Fibroblast of skin of abdomen (primary cell): ENCODE measurements around the gene GADD45B.
"Not testable (repeated sequence)": the region's sequence is repeated elsewhere in the genome, so short reads cannot be mapped to it uniquely, and the experiment has no call there.

Source experiments
- DNase-seq: peaks from one replicate; pipeline ENCODE4 v3.0.0-alpha.2; 2013

Gene GADD45B

GRCh38 chr19:2488405-2488941 lies 12.5 kb downstream of the GADD45B start:
- no peak for DNase-seq

GRCh38 chr19:2488942-2489731 lies 13.2 kb downstream of the GADD45B start:
- peak; percentile 60 for DNase-seq

GRCh38 chr19:2490659-2491058 lies 14.7 kb downstream of the GADD45B start:
- no peak for DNase-seq

GRCh38 chr19:2491130-2491801 lies 15.3 kb downstream of the GADD45B start:
- peak; percentile 94 for DNase-seq

- no peak for DNase-seq
These were observed 16.9 kb downstream of the GADD45B start for GRCh38 chr19:2492870-2493269.

- DNase-seq = not testable (repeated sequence)
These were observed 17.5 kb downstream of the GADD45B start for GRCh38 chr19:2493448-2493847.

- DNase-seq = peak; percentile 89
These were observed 18.1 kb downstream of the GADD45B start for GRCh38 chr19:2494084-2494446.

- DNase-seq = peak; percentile 84
These were observed 18.7 kb downstream of the GADD45B start for GRCh38 chr19:2494447-2495129.

- DNase-seq = peak; percentile 38
These were observed 19.3 kb downstream of the GADD45B start for GRCh38 chr19:2495130-2495641.

- no peak for DNase-seq
These were observed 19.9 kb downstream of the GADD45B start for GRCh38 chr19:2495651-2496316.

- DNase-seq = no peak
These were observed 21.3 kb downstream of the GADD45B start for GRCh38 chr19:2497186-2497585.

GRCh38 chr19:2500156-2500555 lies 24.2 kb downstream of the GADD45B start:
- DNase-seq = no peak

GRCh38 chr19:2500841-2501261 lies 24.9 kb downstream of the GADD45B start:
- no peak for DNase-seq

- peak; percentile 88 for DNase-seq
These were observed 27.7 kb downstream of the GADD45B start for GRCh38 chr19:2503521-2504109.

GRCh38 chr19:2506656-2507055 lies 30.7 kb downstream of the GADD45B start:
- DNase-seq = not testable (repeated sequence)

GRCh38 chr19:2507109-2507508 lies 31.2 kb downstream of the GADD45B start:
- DNase-seq = no peak

- no peak for DNase-seq
These were observed 33.2 kb downstream of the GADD45B start for GRCh38 chr19:2509096-2509495.

GRCh38 chr19:2511570-2511969 lies 35.6 kb downstream of the GADD45B start:
- DNase-seq = no peak

- no peak for DNase-seq
These were observed 36.1 kb downstream of the GADD45B start for GRCh38 chr19:2511991-2512390.

GRCh38 chr19:2512523-2513431 lies 36.9 kb downstream of the GADD45B start:
- no peak for DNase-seq

GRCh38 chr19:2514981-2515518 lies 39.1 kb downstream of the GADD45B start:
- no peak for DNase-seq
